RPMI7951 (cell line): Measurements from ENCODE around the gene DTX2. TPM values are rescaled to one million over a fixed set of nuclear protein-coding genes. Genes with fewer than 3 reads are reported as not detected.
"Not testable (repeated sequence)": the region's sequence is repeated elsewhere in the genome, so short reads cannot be mapped to it uniquely, and the experiment has no call there.

Experiments used
- DNase-seq: peaks from one replicate; pipeline ENCODE4 v3.0.0-alpha.2; 2012; ENCODE audit warnings: low read depth
- total RNA-seq: library from RNA; depleted of rRNA; stranded (reverse); fragments of >200 nt; shearing (Covaris generic); gene quantifications from 2 replicates; pipeline ENCODE4 v1.2.3, GENCODE V29; 2014

DTX2 gene
- total RNA-seq, 1 experiment from 2014 or later: 10.9 TPM

GRCh38 chr7:76443846-76444245 is 17.7 kb upstream of the DTX2 start:
- not testable (repeated sequence) for DNase-seq

- DNase-seq: peak; percentile 73
Measured at GRCh38 chr7:76445577-76446008, 15.9 kb upstream of the DTX2 start.

- DNase-seq: not testable (repeated sequence)
Measured at GRCh38 chr7:76457017-76457416, 4.5 kb upstream of the DTX2 start.

- DNase-seq: not testable (repeated sequence)
Measured at GRCh38 chr7:76458504-76458903, 3.0 kb upstream of the DTX2 start.

GRCh38 chr7:76460767-76461166 is 742 bp upstream of the DTX2 start:
- DNase-seq: not testable (repeated sequence)

GRCh38 chr7:76462271-76462882 is 868 bp downstream of the DTX2 start:
- DNase-seq: not testable (repeated sequence)

- not testable (repeated sequence) for DNase-seq
Measured at GRCh38 chr7:76464959-76465358, 3.5 kb downstream of the DTX2 start.

- not testable (repeated sequence) for DNase-seq
Measured at GRCh38 chr7:76465950-76466349, 4.4 kb downstream of the DTX2 start.

- DNase-seq: not testable (repeated sequence)
Measured at GRCh38 chr7:76467743-76468404, 6.4 kb downstream of the DTX2 start.

GRCh38 chr7:76471556-76472221 is 10.2 kb downstream of the DTX2 start:
- DNase-seq: not testable (repeated sequence)

- not testable (repeated sequence) for DNase-seq
Measured at GRCh38 chr7:76473097-76473496, 11.6 kb downstream of the DTX2 start.

GRCh38 chr7:76476280-76476679 is 14.8 kb downstream of the DTX2 start:
- not testable (repeated sequence) for DNase-seq

- not testable (repeated sequence) for DNase-seq
Measured at GRCh38 chr7:76476742-76477474, 15.4 kb downstream of the DTX2 start.

- not testable (repeated sequence) for DNase-seq
Measured at GRCh38 chr7:76479628-76480027, 18.1 kb downstream of the DTX2 start.

GRCh38 chr7:76480403-76481253 is 19.1 kb downstream of the DTX2 start:
- not testable (repeated sequence) for DNase-seq

- not testable (repeated sequence) for DNase-seq
Measured at GRCh38 chr7:76482660-76483059, 21.2 kb downstream of the DTX2 start.

GRCh38 chr7:76483081-76483480 is 21.6 kb downstream of the DTX2 start:
- not testable (repeated sequence) for DNase-seq

GRCh38 chr7:76484456-76484855 is 22.9 kb downstream of the DTX2 start:
- DNase-seq: not testable (repeated sequence)

GRCh38 chr7:76485822-76486610 is 24.5 kb downstream of the DTX2 start:
- not testable (repeated sequence) for DNase-seq

- DNase-seq: not testable (repeated sequence)
Measured at GRCh38 chr7:76486618-76487017, 25.1 kb downstream of the DTX2 start.
